HG03354 (cell line): ENCODE measurements around the gene RRP12.
A peak's percentile ranks its signal among the peaks of the same experiment; 100 is the strongest.
"Not testable (repeated sequence)": the region's sequence is repeated elsewhere in the genome, so short reads cannot be mapped to it uniquely, and the experiment has no call there.

Experiments
- ATAC-seq: cut with Tn5 transposase; IDR thresholded peaks from one replicate; pipeline ENCODE4 v1.9.1; 2021; ENCODE audit warnings: mild to moderate bottlenecking; ENCODE audit not compliant: unreplicated experiment, poor library complexity, severe bottlenecking

RRP12 gene

DNA sequence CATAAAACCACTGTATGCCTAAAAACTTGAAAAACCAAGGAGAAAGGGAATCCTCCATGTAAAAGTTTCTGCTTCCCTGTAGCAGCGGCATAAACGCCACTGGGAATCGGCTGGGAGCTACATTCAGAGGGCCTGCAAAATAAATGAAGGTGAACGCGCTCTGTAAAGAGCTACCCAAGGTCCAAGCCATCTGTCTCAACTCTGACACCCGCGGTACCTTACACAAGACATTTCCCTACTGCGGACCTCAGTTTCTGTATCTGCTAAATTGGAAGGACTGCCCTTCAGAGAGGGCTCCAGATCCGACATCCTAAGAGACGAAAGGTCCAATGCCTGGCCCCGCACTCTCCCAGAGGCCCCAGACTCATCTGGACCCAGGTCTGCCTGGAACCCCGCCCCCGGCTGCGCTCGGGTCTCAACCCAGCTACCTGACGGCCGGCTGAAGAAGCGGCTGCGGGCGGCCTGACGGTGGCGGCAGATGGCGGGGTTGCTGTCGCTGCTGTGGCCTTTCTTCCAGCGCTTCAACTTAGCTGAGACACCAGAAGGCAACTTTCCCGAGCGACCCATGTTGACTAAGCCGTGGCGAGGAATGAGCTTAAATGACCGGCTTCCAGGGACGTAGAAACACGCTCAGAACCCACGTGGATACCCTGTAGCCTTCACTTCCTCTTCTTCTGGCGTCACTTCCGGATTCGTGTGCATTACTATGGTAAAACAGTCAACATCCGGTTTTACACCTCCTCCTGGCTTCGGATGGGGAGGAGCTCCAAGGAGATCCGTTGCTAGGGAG, at the start of gene RRP12:
Gene RRP12, minus strand, starts transcription at position 676 of the 790 bp plus-strand sequence. Its CDS starts 109 bp downstream, at position 567.
- peak; percentile 96 for ATAC-seq

DNA sequence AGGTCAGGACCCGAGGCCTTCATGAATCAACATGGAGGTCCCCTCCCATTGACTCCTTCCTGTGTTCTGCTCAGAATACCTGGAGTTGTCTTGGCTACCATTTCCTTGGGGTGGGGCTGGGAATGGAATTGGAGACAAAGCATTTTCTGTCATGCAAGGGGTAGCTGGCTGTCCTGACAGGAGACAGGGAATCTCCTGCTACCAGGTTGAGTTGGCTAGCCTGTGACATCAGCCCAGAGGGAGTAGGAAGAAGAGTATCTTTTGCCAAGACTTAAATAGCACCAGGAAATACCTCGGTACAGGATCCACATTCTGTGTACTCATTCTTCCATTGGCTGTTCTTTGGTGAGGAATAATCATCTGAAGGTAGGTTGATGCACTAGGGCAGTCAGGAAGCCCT, 49.7 kb upstream of the RRP12 start:
- no peak for ATAC-seq

DNA sequence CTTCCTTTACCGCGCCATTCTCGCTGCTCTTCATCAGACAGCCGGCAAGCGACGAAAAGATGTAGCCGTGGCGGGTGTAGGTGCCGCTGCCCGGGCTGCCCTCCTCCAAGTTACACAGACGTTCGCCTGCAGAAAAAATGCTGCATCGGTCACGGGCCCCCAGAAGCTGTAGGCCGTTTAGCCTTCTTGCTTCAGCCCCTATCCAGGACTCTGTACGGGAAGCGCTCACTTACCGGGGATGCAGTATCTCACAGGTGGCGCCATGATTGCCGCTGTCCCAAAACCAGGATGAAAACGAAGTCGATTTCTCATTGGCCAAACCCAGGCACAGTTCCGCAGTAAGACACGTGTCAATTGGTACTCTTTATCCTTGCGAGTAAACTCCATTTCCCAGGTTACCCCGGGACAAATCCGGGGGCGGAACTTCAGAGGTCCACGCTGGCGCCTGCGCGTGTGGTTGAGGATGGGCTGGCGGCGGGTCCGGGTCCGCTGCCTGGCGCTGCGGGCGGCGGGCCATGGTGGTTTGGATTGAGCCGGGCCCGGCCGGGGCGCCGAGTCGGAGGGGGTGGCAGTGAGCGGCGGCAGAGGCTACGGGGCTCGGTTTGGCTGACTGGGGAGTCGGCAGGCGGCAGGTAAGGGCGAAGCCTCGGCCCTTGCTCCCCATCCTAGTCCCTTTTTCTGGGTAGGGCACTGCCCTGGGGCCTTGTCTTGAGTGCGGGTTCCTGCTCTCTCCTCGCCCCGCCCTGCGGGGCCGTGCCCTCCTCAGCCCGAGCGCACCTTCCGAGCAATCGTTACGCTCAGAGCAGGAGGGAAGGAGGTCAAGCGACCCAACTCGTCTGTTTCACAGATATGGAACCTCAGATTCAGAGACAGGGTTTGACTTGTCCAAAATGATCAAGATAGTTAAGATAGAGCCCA, 44.8 kb upstream of the RRP12 start, which contains the start of the genes EXOSC1 and ZDHHC16:
Gene EXOSC1, minus strand, starts transcription at position 285 of the 918 bp plus-strand sequence. Its CDS starts 21 bp downstream, at position 264.
Gene ZDHHC16, plus strand, starts transcription at position 454 of the 918 bp plus-strand sequence. CDS start 5,501 bp downstream, outside the sequence.
- peak; percentile 97 for ATAC-seq

DNA sequence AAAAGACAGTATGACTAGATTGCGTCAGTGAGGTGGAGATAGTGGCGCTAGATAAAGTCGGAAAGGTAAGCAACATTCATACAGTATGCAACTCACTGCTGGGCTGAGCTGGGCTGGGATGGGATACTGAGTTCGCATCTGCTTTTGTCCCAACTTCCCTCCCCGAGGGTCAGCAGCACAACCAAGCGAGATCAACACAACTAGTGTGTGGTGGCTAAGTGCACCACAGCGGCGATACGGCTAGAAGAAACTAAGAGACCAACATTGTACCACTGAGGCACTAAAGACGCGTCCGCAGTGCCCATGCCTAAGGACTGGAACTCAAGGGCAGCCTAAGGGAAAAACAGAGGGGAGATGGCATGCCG, 44.2 kb upstream of the RRP12 start:
- ATAC-seq: no peak

- ATAC-seq: no peak
These were observed 43.1 kb upstream of the RRP12 start for GRCh38 chr10:97444212-97444611.

DNA sequence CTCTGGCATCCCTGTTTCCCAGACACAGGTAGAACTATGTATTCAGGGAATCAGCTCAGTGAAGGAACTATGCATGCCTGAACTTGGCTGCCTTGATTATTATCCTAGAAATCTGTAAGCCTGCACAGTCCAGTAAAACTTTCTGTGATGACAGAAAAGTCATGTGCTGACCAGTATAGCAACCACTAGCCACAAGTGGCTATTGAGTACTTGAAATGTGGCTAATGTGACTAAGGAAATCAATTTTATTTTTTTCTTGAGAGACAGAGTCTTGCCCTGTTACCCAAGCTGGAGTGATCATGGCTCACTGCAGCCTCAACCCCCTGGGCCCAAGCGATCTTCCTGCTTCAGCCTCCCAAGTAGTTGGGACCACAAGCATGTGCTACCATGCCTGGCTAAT, 41.1 kb upstream of the RRP12 start:
- ATAC-seq: no peak

GRCh38 chr10:97435211-97435610, 34.1 kb upstream of the RRP12 start:
- ATAC-seq: no peak

DNA sequence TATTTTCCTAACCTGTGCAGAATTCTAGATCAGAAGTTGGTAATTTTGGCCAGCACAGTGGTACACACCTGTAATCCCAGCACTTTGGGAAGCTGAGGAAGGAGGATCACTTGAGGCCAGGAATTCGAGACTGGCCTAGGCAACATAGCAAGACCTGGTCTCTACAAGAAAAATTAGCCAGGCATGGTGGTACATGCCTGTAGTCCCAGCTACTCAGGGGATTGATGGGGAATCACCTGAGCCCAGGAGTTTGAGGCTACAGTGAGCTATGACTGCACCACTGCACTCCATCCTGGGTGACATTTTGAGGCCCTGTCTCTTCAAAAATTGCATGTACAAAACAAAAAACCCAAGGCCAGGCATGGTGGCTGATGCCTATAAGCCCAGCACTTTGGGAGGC, 33.4 kb upstream of the RRP12 start:
- ATAC-seq: no peak

DNA sequence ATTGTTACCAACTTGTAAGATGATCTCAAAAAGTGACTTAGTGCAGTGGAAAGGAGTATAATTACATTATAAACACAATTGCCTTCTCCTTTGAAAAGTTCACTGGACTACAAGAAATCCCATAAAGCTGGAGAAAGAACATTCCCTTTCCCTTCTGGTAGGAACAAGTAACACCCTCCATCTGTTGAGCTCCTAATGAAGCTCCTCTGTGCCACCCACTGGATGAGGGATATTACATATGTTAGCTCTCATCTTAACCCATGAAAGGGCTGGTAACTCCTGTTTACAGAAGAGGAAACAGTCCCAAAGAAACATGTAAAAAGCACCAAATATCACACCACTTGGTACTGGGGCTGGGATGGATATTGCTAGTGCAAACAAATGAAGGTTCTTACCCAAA, 32.9 kb upstream of the RRP12 start:
- no peak for ATAC-seq

- ATAC-seq: no peak
These were observed 27.4 kb upstream of the RRP12 start for GRCh38 chr10:97428572-97428981.

GRCh38 chr10:97427571-97428179, 26.5 kb upstream of the RRP12 start:
- ATAC-seq: no peak

- no peak for ATAC-seq
These were observed 25.8 kb upstream of the RRP12 start for GRCh38 chr10:97426776-97427570.

DNA sequence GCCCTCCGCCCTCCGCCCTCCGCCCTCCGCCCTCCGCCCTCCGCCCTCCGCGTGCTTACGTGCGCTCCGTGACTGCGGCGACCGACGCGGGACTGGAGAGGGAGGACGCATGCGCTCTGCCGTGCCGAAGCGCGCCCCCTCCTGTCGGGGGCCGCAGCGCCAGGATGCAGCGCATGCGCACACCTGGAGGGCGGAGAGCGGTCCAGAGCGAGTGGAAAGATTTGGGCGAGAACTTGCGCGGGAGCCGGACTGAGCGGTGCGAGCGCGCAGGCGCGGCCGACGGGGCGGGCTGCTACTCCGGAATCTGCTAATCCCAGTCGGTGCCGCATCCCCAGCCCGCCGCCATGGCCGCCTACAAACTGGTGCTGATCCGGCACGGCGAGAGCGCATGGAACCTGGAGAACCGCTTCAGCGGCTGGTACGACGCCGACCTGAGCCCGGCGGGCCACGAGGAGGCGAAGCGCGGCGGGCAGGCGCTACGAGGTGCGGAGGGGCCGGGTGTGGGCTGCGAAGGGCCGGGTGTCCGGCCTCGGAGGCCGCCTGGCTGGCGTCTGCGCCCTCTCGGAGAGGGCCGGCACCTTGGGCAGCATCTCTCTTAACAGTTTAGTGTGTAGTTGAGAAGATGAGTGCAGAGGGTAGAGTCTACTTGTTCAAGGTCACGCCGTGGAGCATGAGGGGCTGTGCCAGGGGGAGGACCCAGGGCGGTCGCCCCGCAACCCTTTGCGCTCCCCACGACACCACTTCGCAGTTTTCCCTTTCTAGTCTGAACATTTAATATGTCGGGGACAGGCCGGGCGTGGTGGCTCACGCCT, 25.0 kb upstream of the RRP12 start, which contains the start of gene PGAM1:
Gene PGAM1, plus strand, starts transcription at position 228 of the 812 bp plus-strand sequence. Its CDS starts 117 bp downstream, at position 345.
- ATAC-seq: peak; percentile 90

- ATAC-seq: not testable (repeated sequence)
These were observed 22.6 kb upstream of the RRP12 start for GRCh38 chr10:97423757-97424098.

DNA sequence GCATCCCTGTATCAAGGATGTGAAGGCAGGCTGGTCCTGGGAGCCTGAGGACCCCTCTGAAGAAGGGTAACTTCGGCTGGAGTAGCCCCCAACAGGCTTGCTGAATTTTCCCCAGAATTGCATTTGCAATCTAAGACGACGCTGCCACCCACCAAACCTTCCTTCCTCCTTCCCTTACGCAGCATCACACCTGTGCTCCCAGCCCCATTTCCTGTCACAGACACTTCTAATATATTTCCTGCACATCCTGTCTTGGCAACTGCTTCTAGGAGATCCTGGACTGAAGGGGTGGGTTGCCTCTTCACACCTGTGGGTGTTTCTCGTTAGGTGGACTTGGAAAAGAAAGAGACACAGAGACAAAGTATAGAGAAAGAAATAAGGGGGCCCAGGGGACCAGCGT, 15.4 kb upstream of the RRP12 start:
- no peak for ATAC-seq

GRCh38 chr10:97412891-97413304, 11.8 kb upstream of the RRP12 start:
- ATAC-seq: no peak

DNA sequence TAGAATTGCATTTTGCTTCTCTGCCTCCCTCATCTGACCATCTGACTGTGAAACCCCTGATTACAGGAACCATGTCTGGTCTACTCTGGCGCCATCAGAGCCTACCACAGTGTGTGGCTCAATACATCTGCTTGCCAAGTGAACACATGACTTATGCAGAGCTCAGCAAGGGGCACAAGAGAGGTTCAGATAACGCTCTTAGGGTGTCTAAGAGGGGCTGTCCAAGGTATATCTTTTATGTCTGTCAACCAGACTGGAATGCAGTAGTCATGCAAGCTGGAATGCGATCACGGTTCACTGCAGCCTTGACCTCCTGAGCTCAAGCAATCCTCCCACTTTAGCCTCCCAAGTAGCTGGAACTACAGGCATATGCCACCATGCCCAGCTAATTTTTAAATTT, 10.3 kb upstream of the RRP12 start:
- no peak for ATAC-seq

- no peak for ATAC-seq
These were observed 7.4 kb upstream of the RRP12 start for GRCh38 chr10:97408496-97408992.

GRCh38 chr10:97407952-97408248, 6.8 kb upstream of the RRP12 start:
- no peak for ATAC-seq
